ENCODE measurements around the gene FBXL7.

DNA sequence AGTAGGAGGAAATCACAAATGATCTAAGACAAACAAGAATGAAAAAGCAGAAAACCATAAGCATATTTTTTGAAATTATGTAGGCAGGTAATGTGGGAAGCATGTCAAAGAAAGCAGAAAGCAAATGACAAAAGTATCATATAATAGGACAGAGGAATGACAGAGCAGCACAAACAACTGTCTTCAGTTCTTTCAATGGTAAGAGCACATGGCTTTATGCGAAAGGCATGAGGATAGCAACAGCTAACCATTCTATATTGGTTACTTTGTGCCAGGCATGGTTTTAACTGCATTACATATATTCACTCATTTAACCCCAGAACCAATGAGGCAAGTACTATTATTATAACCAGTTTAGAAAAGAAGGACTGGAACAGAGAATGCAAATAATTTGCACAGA is 137.4 kb downstream of the FBXL7 start:
- TF ChIP-seq, protein P1, sequence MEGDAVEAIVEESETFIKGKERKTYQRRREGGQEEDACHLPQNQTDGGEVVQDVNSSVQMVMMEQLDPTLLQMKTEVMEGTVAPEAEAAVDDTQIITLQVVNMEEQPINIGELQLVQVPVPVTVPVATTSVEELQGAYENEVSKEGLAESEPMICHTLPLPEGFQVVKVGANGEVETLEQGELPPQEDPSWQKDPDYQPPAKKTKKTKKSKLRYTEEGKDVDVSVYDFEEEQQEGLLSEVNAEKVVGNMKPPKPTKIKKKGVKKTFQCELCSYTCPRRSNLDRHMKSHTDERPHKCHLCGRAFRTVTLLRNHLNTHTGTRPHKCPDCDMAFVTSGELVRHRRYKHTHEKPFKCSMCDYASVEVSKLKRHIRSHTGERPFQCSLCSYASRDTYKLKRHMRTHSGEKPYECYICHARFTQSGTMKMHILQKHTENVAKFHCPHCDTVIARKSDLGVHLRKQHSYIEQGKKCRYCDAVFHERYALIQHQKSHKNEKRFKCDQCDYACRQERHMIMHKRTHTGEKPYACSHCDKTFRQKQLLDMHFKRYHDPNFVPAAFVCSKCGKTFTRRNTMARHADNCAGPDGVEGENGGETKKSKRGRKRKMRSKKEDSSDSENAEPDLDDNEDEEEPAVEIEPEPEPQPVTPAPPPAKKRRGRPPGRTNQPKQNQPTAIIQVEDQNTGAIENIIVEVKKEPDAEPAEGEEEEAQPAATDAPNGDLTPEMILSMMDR (conservative IDR thresholded peaks at IDR 0.05 in 1 of 2, IDR thresholded peaks at IDR 0.05 in 1 of 2; ENCODE audit: low read depth in 1 of 2, low read length in 2 of 2) = no peak
- TF ChIP-seq EZH2 (IDR thresholded peaks at IDR 0.05; ENCODE audit: low read length, missing control alignments) = no peak

All from fibroblast of lung (primary cell).